LoVo (cell line): Measurements from ENCODE around the gene DENND4B.

Source experiments
- DNase-seq: peaks from one replicate; pipeline ENCODE4 v3.0.0-alpha.2; 2016; ENCODE audit warnings: low spot score

The DENND4B gene

DNA sequence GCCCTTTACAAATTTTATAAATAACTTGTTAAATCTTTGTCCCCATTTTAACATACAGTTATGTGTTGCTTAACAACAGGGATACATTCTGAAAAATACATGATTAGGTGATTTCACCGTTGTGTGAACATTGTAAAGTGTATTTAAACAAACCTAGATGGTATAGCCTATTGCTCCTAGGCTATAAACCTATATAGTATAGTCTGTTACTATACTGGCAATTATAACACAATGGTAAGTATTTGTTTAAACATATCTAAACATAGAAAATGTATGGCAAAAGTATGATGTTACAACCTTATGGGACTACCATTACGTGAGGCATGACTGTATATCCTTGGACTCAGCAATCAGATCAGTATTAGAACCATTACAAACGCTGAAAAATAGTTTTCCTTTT lies 60.4 kb downstream of the DENND4B start:
- no peak for DNase-seq

- no peak for DNase-seq
These were observed 63.3 kb downstream of the DENND4B start for GRCh38 chr1:153883223-153883622.

DNA sequence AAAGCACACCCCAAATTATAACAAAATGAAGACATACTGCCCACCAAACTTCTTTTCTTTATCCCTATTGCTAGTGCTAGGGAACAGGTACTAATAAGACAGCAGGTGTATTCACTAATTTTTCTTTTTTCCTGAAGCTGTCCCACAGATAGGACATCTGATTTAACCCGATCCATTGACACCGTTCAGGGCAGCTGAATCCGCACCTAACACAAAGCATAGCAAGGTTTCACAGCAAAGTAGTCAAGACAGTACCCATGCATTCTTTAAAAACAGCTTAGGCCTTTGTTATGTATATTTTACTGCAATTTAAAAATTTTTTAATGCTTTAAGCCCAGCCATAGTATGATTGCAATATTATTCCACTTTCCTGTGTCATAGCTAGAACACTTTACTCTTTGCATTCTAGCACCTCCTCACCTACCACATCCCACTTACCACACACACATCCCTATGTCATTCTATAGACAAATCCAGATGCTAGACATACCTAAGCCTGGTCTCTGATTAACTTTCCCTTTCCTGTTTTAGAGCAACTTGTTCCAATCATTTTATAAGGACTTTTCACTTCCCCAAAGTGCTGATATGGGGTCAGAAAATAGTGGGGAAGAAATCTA lies 64.1 kb downstream of the DENND4B start:
- DNase-seq: no peak

- no peak for DNase-seq
These were observed 64.8 kb downstream of the DENND4B start for GRCh38 chr1:153881751-153882150.

- DNase-seq: no peak
These were observed 65.6 kb downstream of the DENND4B start for GRCh38 chr1:153880962-153881361.

- no peak for DNase-seq
These were observed 66.5 kb downstream of the DENND4B start for GRCh38 chr1:153880024-153880423.
